ENCODE data around the gene MCOLN1.

Gene MCOLN1

GRCh38 chr19:7550169-7550770, 27.8 kb downstream of the MCOLN1 start:
- Mint-ChIP-seq H3K36me3 (ENCODE audit: low read depth) (peaks cover 90% of the 10 kb centered on the region), H3K27me3 (no peaks in the 10 kb centered on the region), H3K4me1 (ENCODE audit: low read depth) (peaks cover 39% of the 10 kb centered on the region), H3K4me3 (no peak overlapping the region), H3K9me3 (no peaks in the 10 kb centered on the region), H3K27ac (no peak overlapping the region)
- intact Hi-C loops (cut with micrococcal nuclease) = no loop called here

DNA sequence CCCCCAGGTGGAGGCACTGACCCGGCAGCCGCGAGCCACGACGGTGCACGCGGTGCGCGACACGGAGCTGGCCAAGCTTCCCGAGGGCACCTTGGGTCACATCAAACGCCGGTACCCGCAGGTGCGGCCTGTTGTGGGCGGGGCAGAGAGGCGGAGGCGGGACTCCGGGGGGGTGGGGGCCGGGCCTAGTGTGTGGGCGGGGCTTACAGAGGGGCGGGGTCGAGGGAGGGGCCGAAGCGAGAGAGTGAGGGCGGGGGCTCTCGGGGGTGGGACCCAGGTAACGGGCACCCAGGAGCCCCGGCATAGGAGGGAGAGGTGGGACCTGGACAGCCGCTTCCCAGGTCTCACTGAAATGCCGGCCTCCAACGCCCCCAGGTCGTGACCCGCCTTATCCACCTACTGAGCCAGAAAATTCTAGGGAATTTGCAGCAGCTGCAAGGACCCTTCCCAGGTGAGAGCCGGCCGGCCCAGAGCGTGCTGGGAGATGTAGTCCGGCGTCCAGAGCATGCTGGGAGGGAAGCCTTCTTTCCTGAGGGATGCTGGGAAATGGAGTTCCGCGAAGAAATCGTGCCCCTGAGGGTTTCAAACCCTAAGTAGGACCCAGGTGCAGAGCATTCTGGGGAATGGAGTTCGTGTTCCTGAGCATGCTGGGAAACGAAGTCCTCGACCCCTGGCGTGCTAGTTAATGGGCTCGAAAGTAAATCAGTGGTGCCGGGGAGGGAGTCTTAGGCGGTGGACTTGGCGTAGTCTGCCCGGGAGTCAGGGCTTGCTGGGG, 28.8 kb downstream of the MCOLN1 start:
- Mint-ChIP-seq H3K4me1 (ENCODE audit: low read depth) (peaks cover 30% of the 10 kb centered on the region), H3K27ac (peak overlapping the region; percentile 46), H3K9me3 (no peaks in the 10 kb centered on the region), H3K27me3 (no peaks in the 10 kb centered on the region), H3K4me3 (no peak overlapping the region), H3K36me3 (ENCODE audit: low read depth) (peaks cover 90% of the 10 kb centered on the region)
- intact Hi-C loops (cut with micrococcal nuclease) = no loop called here

DNA sequence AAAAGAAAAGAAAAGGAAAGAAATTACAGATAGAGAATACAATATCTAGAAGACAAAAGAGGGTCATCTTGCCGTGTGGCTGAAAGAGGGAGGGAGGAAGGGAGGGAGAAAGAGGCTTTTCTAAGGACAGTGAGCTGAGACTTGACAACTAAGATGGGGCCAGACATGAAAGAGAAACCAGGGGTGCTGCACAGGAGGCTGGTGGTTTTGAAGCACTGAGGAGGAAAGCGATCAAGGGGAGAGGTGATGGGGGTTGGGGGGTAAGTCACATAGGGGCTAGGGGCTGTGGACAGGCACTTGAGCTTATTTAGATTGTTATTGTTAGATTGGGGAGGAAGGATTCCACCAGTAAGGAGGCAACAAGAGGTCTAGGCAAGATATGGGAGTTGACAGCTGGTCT, 30.4 kb downstream of the MCOLN1 start:
- intact Hi-C loops (cut with micrococcal nuclease) = no loop called here
- H3K27me3 Mint-ChIP-seq = no peaks in the 10 kb centered on the region
- peak overlapping the region; percentile 46 for H3K27ac Mint-ChIP-seq
- H3K4me3 Mint-ChIP-seq = no peak overlapping the region
- H3K4me1 Mint-ChIP-seq (ENCODE audit: low read depth) = peaks cover 27% of the 10 kb centered on the region
- no peaks in the 10 kb centered on the region for H3K9me3 Mint-ChIP-seq
- H3K36me3 Mint-ChIP-seq (ENCODE audit: low read depth) = peaks cover 97% of the 10 kb centered on the region

DNA sequence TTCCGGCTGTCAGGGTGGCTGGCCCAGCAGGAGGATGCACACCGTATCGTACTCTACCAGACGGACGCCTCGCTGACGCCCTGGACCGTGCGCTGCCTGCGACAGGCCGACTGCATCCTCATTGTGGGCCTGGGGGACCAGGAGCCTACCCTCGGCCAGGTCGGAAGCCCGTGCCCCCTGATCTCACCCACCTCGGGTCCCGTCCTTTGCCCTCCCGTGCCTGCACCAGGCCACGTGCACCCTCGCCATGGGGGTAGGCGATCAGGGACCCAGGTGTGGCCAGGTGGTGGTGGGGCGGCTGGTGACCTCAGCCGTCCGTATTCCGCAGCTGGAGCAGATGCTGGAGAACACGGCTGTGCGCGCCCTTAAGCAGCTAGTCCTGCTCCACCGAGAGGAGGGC, 32.1 kb downstream of the MCOLN1 start:
- no peaks in the 10 kb centered on the region for H3K27me3 Mint-ChIP-seq
- intact Hi-C loops (cut with micrococcal nuclease) = no loop called here
- peaks cover 32% of the 10 kb centered on the region for H3K4me1 Mint-ChIP-seq (ENCODE audit: low read depth)
- no peak overlapping the region for H3K27ac Mint-ChIP-seq
- no peak overlapping the region for H3K4me3 Mint-ChIP-seq
- H3K9me3 Mint-ChIP-seq = no peaks in the 10 kb centered on the region
- H3K36me3 Mint-ChIP-seq (ENCODE audit: low read depth) = peaks cover 100% of the 10 kb centered on the region

DNA sequence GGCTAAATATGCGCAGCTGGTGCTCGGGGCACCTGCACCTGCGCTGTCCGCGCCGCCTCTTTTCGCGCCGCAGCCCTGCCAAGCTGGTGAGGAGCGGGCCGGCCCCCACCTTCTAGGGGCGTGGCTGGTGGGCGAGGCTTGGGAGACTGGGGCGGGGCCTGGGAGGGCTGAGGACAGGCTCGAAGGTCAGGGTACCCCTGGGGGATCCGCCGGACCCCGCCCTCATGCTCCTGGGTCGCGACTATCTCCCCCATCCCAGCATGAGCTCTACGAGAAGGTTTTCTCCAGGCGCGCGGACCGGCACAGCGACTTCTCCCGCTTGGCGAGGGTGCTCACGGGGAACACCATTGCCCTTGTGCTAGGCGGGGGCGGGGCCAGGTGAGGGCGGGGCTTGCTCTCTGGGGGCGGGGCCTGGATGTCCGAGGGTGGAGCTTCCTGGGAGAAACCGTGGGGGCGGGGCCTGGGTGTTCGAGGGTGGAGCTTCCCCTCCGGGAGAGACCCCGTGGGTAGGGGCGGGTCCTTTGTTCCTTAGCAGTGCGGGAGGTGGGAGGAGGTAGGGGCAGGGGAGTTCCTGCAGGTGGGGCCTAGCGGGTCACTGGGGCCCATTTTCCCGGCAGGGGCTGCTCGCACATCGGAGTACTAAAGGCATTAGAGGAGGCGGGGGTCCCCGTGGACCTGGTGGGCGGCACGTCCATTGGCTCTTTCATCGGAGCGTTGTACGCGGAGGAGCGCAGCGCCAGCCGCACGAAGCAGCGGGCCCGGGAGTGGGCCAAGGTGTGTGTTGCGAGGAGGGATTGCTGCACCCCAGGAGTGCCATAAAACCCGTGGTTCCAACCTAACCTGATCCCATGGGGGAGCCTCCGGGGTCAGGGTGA, 32.8 kb downstream of the MCOLN1 start:
- Mint-ChIP-seq H3K4me3 (no peak overlapping the region), H3K4me1 (ENCODE audit: low read depth) (peaks cover 25% of the 10 kb centered on the region), H3K36me3 (ENCODE audit: low read depth) (peaks cover 100% of the 10 kb centered on the region), H3K27me3 (no peaks in the 10 kb centered on the region), H3K27ac (no peak overlapping the region), H3K9me3 (no peaks in the 10 kb centered on the region)
- intact Hi-C loops (cut with micrococcal nuclease) = no loop called here

GRCh38 chr19:7556696-7557315, 34.4 kb downstream of the MCOLN1 start:
- H3K4me3 Mint-ChIP-seq = no peak overlapping the region
- no peaks in the 10 kb centered on the region for H3K9me3 Mint-ChIP-seq

GRCh38 chr19:7558667-7559066, 36.2 kb downstream of the MCOLN1 start:
- peaks cover 13% of the 10 kb centered on the region for H3K4me1 Mint-ChIP-seq (ENCODE audit: low read depth)
- peaks cover 100% of the 10 kb centered on the region for H3K36me3 Mint-ChIP-seq (ENCODE audit: low read depth)
- H3K4me3 Mint-ChIP-seq = no peak overlapping the region
- no peak overlapping the region for H3K27ac Mint-ChIP-seq
- intact Hi-C loops (cut with micrococcal nuclease) = no loop called here
- no peaks in the 10 kb centered on the region for H3K27me3 Mint-ChIP-seq
- H3K9me3 Mint-ChIP-seq = no peaks in the 10 kb centered on the region

More at GRCh38 chr19:7556696-7557315, 34.4 kb downstream of the MCOLN1 start:
- Mint-ChIP-seq H3K27ac (no peak overlapping the region), H3K27me3 (no peaks in the 10 kb centered on the region), H3K36me3 (ENCODE audit: low read depth) (peaks cover 100% of the 10 kb centered on the region), H3K4me1 (ENCODE audit: low read depth) (peaks cover 17% of the 10 kb centered on the region)
- intact Hi-C loops (cut with micrococcal nuclease) = no loop called here

GRCh38 chr19:7559102-7559501, 36.7 kb downstream of the MCOLN1 start:
- Mint-ChIP-seq H3K36me3 (ENCODE audit: low read depth) (peaks cover 98% of the 10 kb centered on the region), H3K4me1 (ENCODE audit: low read depth) (peaks cover 11% of the 10 kb centered on the region)

GRCh38 chr19:7560255-7560654, 37.8 kb downstream of the MCOLN1 start:
- no peak overlapping the region for H3K4me3 Mint-ChIP-seq
- intact Hi-C loops (cut with micrococcal nuclease) = loop anchor here (10.0 kb wide), 1 partner anchor 85 kb away; no protein-coding TSS in a partner anchor
- no peaks in the 10 kb centered on the region for H3K27me3 Mint-ChIP-seq
- H3K27ac Mint-ChIP-seq = no peak overlapping the region
- no peaks in the 10 kb centered on the region for H3K9me3 Mint-ChIP-seq
- H3K4me1 Mint-ChIP-seq (ENCODE audit: low read depth) = peaks cover 11% of the 10 kb centered on the region
- peaks cover 93% of the 10 kb centered on the region for H3K36me3 Mint-ChIP-seq (ENCODE audit: low read depth)

More at GRCh38 chr19:7559102-7559501, 36.7 kb downstream of the MCOLN1 start:
- Mint-ChIP-seq H3K9me3 (no peaks in the 10 kb centered on the region), H3K27ac (no peak overlapping the region), H3K4me3 (no peak overlapping the region), H3K27me3 (no peaks in the 10 kb centered on the region)
- intact Hi-C loops (cut with micrococcal nuclease) = no loop called here

DNA sequence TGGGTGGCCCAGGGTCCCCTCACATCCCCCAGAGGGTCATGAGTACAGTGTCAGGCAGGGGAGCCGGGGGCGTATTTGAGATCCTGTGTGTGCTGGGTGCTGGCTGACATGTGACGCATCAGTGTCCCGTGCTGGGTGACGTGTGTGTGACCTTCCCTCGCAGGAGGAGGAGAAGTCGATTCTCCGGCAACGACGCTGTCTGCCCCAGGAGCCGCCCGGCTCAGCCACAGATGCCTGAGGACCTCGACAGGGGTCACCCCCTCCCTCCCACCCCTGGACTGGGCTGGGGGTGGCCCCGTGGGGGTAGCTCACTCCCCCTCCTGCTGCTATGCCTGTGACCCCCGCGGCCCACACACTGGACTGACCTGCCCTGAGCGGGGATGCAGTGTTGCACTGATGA, 38.9 kb downstream of the MCOLN1 start:
- no peak overlapping the region for H3K4me3 Mint-ChIP-seq
- H3K27me3 Mint-ChIP-seq = no peaks in the 10 kb centered on the region
- peaks cover 83% of the 10 kb centered on the region for H3K36me3 Mint-ChIP-seq (ENCODE audit: low read depth)
- H3K9me3 Mint-ChIP-seq = no peaks in the 10 kb centered on the region
- intact Hi-C loops (cut with micrococcal nuclease) = loop anchor here (10.0 kb wide), 1 partner anchor 83 kb away; no protein-coding TSS in a partner anchor
- H3K27ac Mint-ChIP-seq = no peak overlapping the region
- H3K4me1 Mint-ChIP-seq (ENCODE audit: low read depth) = peaks cover 11% of the 10 kb centered on the region

GRCh38 chr19:7562646-7563393, 40.4 kb downstream of the MCOLN1 start:
- Mint-ChIP-seq H3K4me1 (ENCODE audit: low read depth) (peaks cover 11% of the 10 kb centered on the region), H3K36me3 (ENCODE audit: low read depth) (peaks cover 68% of the 10 kb centered on the region), H3K27me3 (no peaks in the 10 kb centered on the region), H3K9me3 (no peaks in the 10 kb centered on the region), H3K4me3 (no peak overlapping the region), H3K27ac (no peak overlapping the region)
- intact Hi-C loops (cut with micrococcal nuclease) = loop anchor here (10.0 kb wide), 1 partner anchor 82 kb away; no protein-coding TSS in a partner anchor

- Mint-ChIP-seq H3K9me3 (no peaks in the 10 kb centered on the region), H3K27ac (no peak overlapping the region), H3K27me3 (no peaks in the 10 kb centered on the region), H3K4me3 (no peak overlapping the region), H3K36me3 (ENCODE audit: low read depth) (peaks cover 47% of the 10 kb centered on the region), H3K4me1 (ENCODE audit: low read depth) (peaks cover 3% of the 10 kb centered on the region)
- intact Hi-C loops (cut with micrococcal nuclease) = loop anchor here (5.0 to 10.0 kb wide), 2 partner anchors 80 to 237 kb away; no protein-coding TSS in a partner anchor
Observed at GRCh38 chr19:7564866-7565265, 42.4 kb downstream of the MCOLN1 start.

DNA sequence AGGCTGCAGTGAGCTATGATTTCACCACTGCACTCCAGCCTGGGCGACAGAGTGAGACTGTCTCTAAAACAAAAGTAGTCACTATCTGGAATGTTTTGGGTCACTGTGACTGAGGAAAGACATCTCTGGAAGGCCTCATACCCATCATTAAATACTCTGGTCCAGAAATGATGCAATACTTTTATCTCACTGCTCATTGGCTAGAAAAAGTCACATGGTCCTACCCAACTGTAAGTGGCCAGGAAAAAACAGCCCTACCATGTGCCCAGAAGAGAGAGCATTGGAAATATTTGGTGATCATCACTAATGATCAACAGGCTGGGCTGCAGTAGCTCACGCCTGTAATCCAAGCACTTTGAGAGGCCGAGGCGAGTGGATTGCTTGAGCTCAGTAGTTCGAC, 42.9 kb downstream of the MCOLN1 start:
- intact Hi-C loops (cut with micrococcal nuclease) = loop anchor here (5.0 to 10.0 kb wide), 2 partner anchors 79 to 237 kb away; no protein-coding TSS in a partner anchor
- H3K36me3 Mint-ChIP-seq (ENCODE audit: low read depth) = peaks cover 43% of the 10 kb centered on the region
- H3K4me1 Mint-ChIP-seq (ENCODE audit: low read depth) = peaks cover 3% of the 10 kb centered on the region
- no peaks in the 10 kb centered on the region for H3K9me3 Mint-ChIP-seq
- no peak overlapping the region for H3K4me3 Mint-ChIP-seq
- H3K27me3 Mint-ChIP-seq = no peaks in the 10 kb centered on the region
- H3K27ac Mint-ChIP-seq = peak overlapping the region; percentile 60
